ENCODE data around the gene SMCR8. TPM values are rescaled to one million over a fixed set of nuclear protein-coding genes. Genes with fewer than 3 reads are reported as not detected.

The SMCR8 gene
- total and polyA plus RNA-seq, 2 of the 13 experiments (the other 11 are each of a cell fraction or from before 2014, with no cell fraction given), result 7.6 to 11.8 TPM

DNA sequence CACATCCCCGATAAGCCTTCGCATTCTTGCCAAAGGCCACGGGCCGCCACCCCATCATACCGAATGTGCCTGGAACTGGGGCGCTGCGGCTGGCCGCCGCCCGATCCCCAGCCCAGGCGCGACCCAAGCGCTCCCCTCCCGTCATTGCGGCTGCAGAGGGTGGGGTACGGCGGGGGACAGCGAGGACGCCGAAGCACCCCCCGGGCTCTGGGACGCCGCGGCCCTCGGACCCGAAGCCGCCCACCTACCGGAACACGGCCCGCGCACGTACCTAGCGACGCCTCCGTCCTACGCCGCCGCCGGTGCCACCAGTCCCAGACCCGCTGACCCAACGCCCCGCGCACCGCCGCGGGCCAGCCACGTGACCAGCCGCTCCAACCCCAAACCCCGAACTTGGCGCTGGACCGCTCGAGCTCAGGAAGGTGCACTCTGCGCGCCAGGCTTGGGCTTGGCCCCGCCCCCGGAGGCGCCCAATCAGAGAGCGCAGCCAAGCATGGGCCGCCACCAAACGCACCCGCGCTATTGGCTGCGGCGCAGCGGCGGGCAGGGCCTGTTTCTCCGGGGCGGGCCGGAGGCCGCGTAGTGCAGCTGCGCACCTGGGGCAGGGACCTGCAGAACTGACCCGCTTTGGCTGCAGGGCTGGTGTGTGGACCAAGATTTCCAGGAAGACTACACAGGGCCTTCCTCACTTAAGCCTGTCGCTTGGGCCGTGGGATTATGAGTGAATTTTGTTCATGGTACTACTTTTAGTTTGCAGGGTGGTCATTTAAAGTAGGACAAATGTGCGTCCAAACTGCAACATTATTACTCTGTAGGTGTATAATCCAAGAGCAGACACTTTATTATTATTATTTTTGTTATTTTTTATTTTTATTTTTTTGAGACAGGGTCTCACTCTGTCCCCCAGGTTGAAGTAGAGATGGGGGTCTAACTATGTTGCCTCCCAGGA, 48.3 kb downstream of the SMCR8 start, which contains the start of gene SHMT1 (continued):
- TF ChIP-seq GFI1 (CRISPR knock-in tag; IDR thresholded peaks at IDR 0.05; ENCODE audit: borderline replicate concordance) (no peak; the same call in 1 of the 2 replicates), ZNF569 (CRISPR knock-in tag; IDR thresholded peaks at IDR 0.05; ENCODE audit: borderline replicate concordance) (no peak), BHLHE40 (IDR thresholded peaks at IDR 0.05; ENCODE audit: low read length) (peak; percentile 49), TGIF2 (CRISPR knock-in tag; IDR thresholded peaks at IDR 0.05) (peak; percentile 51; the same call in 1 of the 2 replicates), FOSL1 (CRISPR knock-in tag; IDR thresholded peaks at IDR 0.05; ENCODE audit: borderline replicate concordance) (no peak), ZNF670 (CRISPR knock-in tag; IDR thresholded peaks at IDR 0.05; ENCODE audit: borderline replicate concordance) (peak; percentile 75; the same call in 1 of the 2 replicates), ZFY (CRISPR knock-in tag; IDR thresholded peaks at IDR 0.05) (peak; percentile 76), ZNF496 (CRISPR knock-in tag; IDR thresholded peaks at IDR 0.05; ENCODE audit: insufficient replicate concordance) (no peak), DPF2 (CRISPR knock-in tag; IDR thresholded peaks at IDR 0.05; ENCODE audit: borderline replicate concordance, low read depth) (no peak), RFXAP (CRISPR knock-in tag; IDR thresholded peaks at IDR 0.05; ENCODE audit: borderline replicate concordance) (peak; percentile 91), SNAI1 (CRISPR knock-in tag; IDR thresholded peaks at IDR 0.05; ENCODE audit: borderline replicate concordance) (no peak), ZNF563 (CRISPR knock-in tag; IDR thresholded peaks at IDR 0.05) (peak; percentile 82; the same call in 1 of the 2 replicates), ZNF331 (CRISPR knock-in tag; IDR thresholded peaks at IDR 0.05) (peak; percentile 13; the same call in 1 of the 2 replicates), SP1 (IDR thresholded peaks at IDR 0.05) (no peak), SP1 (CRISPR knock-in tag; IDR thresholded peaks at IDR 0.05) (peak; percentile 74), ZNF761 (CRISPR knock-in tag; conservative IDR thresholded peaks at IDR 0.05) (peak; percentile 80; the same call in 1 of the 2 replicates), KLF6 (CRISPR knock-in tag; IDR thresholded peaks at IDR 0.05) (0 out of 2 replicates have a peak, but pooled peaks have one; percentile 44), ZFP41 (CRISPR knock-in tag; IDR thresholded peaks at IDR 0.05; ENCODE audit: borderline replicate concordance) (no peak; the same call in 1 of the 2 replicates), ZNF292 (CRISPR knock-in tag; IDR thresholded peaks at IDR 0.05; ENCODE audit: borderline replicate concordance, low read depth) (no peak), SYNCRIP (IDR thresholded peaks at IDR 0.05; ENCODE audit: insufficient read depth, low read depth, low read length) (no peak), NCOA2 (CRISPR knock-in tag; IDR thresholded peaks at IDR 0.05) (peak; percentile 6; the same call in 1 of the 2 replicates), ZNF746 (CRISPR knock-in tag; IDR thresholded peaks at IDR 0.05) (no peak), HNRNPL (IDR thresholded peaks at IDR 0.05; ENCODE audit: low read depth, low read length) (no peak), REPIN1 (CRISPR knock-in tag; IDR thresholded peaks at IDR 0.05; ENCODE audit: borderline replicate concordance, low read depth) (peak; percentile 71; the same call in 1 of the 2 replicates)
- TF ChIP-seq, protein P1, sequence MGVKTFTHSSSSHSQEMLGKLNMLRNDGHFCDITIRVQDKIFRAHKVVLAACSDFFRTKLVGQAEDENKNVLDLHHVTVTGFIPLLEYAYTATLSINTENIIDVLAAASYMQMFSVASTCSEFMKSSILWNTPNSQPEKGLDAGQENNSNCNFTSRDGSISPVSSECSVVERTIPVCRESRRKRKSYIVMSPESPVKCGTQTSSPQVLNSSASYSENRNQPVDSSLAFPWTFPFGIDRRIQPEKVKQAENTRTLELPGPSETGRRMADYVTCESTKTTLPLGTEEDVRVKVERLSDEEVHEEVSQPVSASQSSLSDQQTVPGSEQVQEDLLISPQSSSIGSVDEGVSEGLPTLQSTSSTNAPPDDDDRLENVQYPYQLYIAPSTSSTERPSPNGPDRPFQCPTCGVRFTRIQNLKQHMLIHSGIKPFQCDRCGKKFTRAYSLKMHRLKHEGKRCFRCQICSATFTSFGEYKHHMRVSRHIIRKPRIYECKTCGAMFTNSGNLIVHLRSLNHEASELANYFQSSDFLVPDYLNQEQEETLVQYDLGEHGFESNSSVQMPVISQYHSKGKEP (CRISPR knock-in tag; IDR thresholded peaks at IDR 0.05), result 0 out of 2 replicates have a peak, but pooled peaks have one; percentile 15
- TF ChIP-seq, protein P2, sequence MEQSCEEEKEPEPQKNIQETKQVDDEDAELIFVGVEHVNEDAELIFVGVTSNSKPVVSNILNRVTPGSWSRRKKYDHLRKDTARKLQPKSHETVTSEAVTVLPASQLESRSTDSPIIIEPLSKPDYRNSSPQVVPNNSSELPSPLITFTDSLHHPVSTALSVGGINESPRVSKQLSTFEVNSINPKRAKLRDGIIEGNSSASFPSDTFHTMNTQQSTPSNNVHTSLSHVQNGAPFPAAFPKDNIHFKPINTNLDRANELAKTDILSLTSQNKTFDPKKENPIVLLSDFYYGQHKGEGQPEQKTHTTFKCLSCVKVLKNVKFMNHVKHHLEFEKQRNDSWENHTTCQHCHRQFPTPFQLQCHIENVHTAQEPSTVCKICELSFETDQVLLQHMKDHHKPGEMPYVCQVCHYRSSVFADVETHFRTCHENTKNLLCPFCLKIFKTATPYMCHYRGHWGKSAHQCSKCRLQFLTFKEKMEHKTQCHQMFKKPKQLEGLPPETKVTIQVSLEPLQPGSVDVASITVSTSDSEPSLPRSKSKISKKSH (CRISPR knock-in tag; IDR thresholded peaks at IDR 0.05; ENCODE audit: borderline replicate concordance), result peak; percentile 93
- TF ChIP-seq, protein P3, sequence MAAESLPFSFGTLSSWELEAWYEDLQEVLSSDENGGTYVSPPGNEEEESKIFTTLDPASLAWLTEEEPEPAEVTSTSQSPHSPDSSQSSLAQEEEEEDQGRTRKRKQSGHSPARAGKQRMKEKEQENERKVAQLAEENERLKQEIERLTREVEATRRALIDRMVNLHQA (CRISPR knock-in tag; IDR thresholded peaks at IDR 0.05), result no peak
